Osteoblast (primary cell): ENCODE measurements around the gene IRF9. TPM values are rescaled to one million over a fixed set of nuclear protein-coding genes. Genes with fewer than 3 reads are reported as not detected.

Experiments used
- DNase-seq: peaks from one replicate; pipeline ENCODE4 v3.0.0; 2011; ENCODE audit warnings: low spot score, mixed read lengths; ENCODE audit not compliant: insufficient read length; ENCODE audit errors: missing footprints
- H2AFZ ChIP-seq: 2 replicates; pipeline ENCODE4 v1.6.0; 2011; ENCODE audit warnings: mild to moderate bottlenecking, low read length
- H3K27ac ChIP-seq: 2 replicates; pipeline ENCODE4 v1.5.1; 2011; ENCODE audit warnings: mild to moderate bottlenecking, low read depth, low read length, moderate library complexity
- H3K27me3 ChIP-seq: 2 replicates; pipeline ENCODE4 v1.6.0; 2012; ENCODE audit warnings: mild to moderate bottlenecking, control low read depth, inconsistent platforms, low read length, moderate library complexity; ENCODE audit not compliant: insufficient read depth
- H3K36me3 ChIP-seq: 2 replicates; pipeline ENCODE4 v1.5.1; 2011; ENCODE audit warnings: mild to moderate bottlenecking, low read length, control low read depth, moderate library complexity; ENCODE audit not compliant: insufficient read depth
- H3K4me1 ChIP-seq: 2 replicates; pipeline ENCODE4 v1.5.1; 2011; ENCODE audit warnings: mild to moderate bottlenecking, low read length, control low read depth, moderate library complexity; ENCODE audit not compliant: insufficient read depth
- H3K4me2 ChIP-seq: 2 replicates; pipeline ENCODE4 v1.6.0; 2011; ENCODE audit warnings: mild to moderate bottlenecking, low read length; ENCODE audit not compliant: insufficient read depth
- H3K4me3 ChIP-seq: fragments of 200-600 bp; sonication (generic); 3 replicates; pipeline ENCODE4 v1.5.1; 2012; ENCODE audit warnings: mild to moderate bottlenecking, low read length, inconsistent platforms; ENCODE audit not compliant: insufficient read depth
- H3K79me2 ChIP-seq: 2 replicates; pipeline ENCODE4 v1.6.0; 2012; ENCODE audit warnings: mild to moderate bottlenecking, low read length, control low read depth, inconsistent platforms; ENCODE audit not compliant: insufficient read depth
- H3K9me3 ChIP-seq: 2 replicates; pipeline ENCODE4 v1.5.1; 2011; ENCODE audit warnings: low read depth, low read length, control low read depth
- H4K20me1 ChIP-seq: 2 replicates; pipeline ENCODE4 v1.6.0; 2012; ENCODE audit warnings: mild to moderate bottlenecking, low read length, control low read depth; ENCODE audit not compliant: insufficient read depth
- total RNA-seq: library from RNA; depleted of rRNA; stranded (reverse); fragments of >200 nt; gene quantifications from 2 replicates; pipeline ENCODE4 v1.2.3, GENCODE V29; 2012
- TF ChIP-seq, protein P1 (sequence below): IDR thresholded peaks from 2 replicates; pipeline ENCODE4 v1.5.1; 2011; ENCODE audit warnings: mild to moderate bottlenecking, low read depth, low read length, moderate library complexity; ENCODE audit errors: extremely low read depth

Gene IRF9
- total RNA-seq, 1 donor, result 117 TPM

DNA sequence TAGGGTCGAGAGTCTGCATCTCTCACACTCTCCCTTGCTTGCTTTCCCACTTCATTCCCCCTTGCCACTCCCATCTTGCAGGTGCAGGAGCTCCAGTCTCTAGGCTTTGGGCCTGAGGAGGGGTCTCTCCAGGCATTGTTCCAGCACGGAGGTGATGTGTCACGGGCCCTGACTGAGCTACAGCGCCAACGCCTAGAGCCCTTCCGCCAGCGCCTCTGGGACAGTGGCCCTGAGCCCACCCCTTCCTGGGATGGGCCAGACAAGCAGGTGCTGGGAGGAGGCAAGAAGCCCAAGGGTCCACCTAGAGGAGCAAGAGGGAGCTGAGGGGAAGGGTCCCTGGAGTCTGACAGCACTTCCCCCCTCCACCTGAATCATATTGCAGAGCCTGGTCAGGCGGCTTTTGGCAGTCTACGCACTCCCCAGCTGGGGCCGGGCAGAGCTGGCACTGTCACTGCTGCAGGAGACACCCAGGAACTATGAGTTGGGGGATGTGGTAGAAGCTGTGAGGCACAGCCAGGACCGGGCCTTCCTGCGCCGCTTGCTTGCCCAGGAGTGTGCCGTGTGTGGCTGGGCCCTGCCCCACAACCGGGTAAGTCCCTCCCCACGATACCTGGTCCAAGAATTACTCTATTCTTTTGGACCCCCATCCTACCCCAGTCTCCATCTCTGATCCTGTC lies 9.5 kb upstream of the IRF9 start:
- Histone ChIP-seq H3K9me3 (no peaks in the 10 kb centered on the region), H4K20me1 (peaks cover 11% of the 10 kb centered on the region), H3K27ac (no peak overlapping the region), H3K4me1 (peaks cover 9% of the 10 kb centered on the region), H3K4me3 (no peak overlapping the region), H3K79me2 (peaks cover 33% of the 10 kb centered on the region), H3K4me2 (no peak overlapping the region), H3K36me3 (peaks cover 59% of the 10 kb centered on the region), H2AFZ (no peak overlapping the region), H3K27me3 (no peaks in the 10 kb centered on the region)
- TF ChIP-seq, protein P1, sequence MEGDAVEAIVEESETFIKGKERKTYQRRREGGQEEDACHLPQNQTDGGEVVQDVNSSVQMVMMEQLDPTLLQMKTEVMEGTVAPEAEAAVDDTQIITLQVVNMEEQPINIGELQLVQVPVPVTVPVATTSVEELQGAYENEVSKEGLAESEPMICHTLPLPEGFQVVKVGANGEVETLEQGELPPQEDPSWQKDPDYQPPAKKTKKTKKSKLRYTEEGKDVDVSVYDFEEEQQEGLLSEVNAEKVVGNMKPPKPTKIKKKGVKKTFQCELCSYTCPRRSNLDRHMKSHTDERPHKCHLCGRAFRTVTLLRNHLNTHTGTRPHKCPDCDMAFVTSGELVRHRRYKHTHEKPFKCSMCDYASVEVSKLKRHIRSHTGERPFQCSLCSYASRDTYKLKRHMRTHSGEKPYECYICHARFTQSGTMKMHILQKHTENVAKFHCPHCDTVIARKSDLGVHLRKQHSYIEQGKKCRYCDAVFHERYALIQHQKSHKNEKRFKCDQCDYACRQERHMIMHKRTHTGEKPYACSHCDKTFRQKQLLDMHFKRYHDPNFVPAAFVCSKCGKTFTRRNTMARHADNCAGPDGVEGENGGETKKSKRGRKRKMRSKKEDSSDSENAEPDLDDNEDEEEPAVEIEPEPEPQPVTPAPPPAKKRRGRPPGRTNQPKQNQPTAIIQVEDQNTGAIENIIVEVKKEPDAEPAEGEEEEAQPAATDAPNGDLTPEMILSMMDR, result no peak
- DNase-seq, result no peak

DNA sequence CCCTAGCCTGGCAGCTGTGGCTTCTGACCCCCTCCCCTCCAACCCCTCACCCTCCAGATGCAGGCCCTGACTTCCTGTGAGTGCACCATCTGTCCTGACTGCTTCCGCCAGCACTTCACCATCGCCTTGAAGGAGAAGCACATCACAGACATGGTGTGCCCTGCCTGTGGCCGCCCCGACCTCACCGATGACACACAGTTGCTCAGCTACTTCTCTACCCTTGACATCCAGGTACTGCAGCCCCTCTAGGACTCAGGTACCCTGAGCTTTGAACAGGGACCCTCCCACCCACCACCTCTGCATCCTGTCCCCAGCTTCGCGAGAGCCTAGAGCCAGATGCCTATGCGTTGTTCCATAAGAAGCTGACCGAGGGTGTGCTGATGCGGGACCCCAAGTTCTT lies 6.0 kb upstream of the IRF9 start:
- H3K4me1 ChIP-seq, result no peaks in the 10 kb centered on the region
- no peak overlapping the region for H3K27ac ChIP-seq
- peak; percentile 31 for DNase-seq
- H2AFZ ChIP-seq, result no peak overlapping the region
- peaks cover 79% of the 10 kb centered on the region for H3K36me3 ChIP-seq
- H3K4me3 ChIP-seq, result no peak overlapping the region
- no peaks in the 10 kb centered on the region for H3K27me3 ChIP-seq
- no peaks in the 10 kb centered on the region for H4K20me1 ChIP-seq
- peaks cover 7% of the 10 kb centered on the region for H3K79me2 ChIP-seq
- TF ChIP-seq, protein P1, result no peak
- no peak overlapping the region for H3K4me2 ChIP-seq
- H3K9me3 ChIP-seq, result no peaks in the 10 kb centered on the region

DNA sequence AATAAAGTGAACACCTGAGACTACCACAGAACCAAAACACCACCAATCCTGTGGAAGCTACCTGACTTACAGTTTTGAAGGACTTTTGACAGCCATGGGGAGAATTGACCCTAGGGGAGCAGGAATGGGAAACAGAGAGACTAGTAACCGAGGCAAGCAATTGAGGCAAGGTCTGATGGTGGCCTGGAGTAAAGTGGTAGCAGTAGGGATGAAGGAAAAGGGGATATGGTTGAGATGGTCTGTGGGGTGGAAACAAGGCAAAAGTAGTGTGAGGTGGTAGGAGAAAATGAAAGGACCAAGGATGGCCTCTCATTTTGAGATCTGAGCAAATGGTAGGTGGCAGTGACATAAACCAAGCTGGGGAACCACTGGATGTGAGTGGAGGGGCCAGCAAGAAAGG lies 4.2 kb upstream of the IRF9 start:
- H3K79me2 ChIP-seq, result peaks cover 8% of the 10 kb centered on the region
- no peak overlapping the region for H3K4me2 ChIP-seq
- H3K27ac ChIP-seq, result no peak overlapping the region
- no peaks in the 10 kb centered on the region for H3K9me3 ChIP-seq
- H3K27me3 ChIP-seq, result no peaks in the 10 kb centered on the region
- H3K4me1 ChIP-seq, result peaks cover 6% of the 10 kb centered on the region
- H3K36me3 ChIP-seq, result peaks cover 69% of the 10 kb centered on the region
- H3K4me3 ChIP-seq, result no peak overlapping the region
- no peaks in the 10 kb centered on the region for H4K20me1 ChIP-seq
- TF ChIP-seq, protein P1, result no peak
- no peak overlapping the region for H2AFZ ChIP-seq
- DNase-seq, result peak; percentile 59

DNA sequence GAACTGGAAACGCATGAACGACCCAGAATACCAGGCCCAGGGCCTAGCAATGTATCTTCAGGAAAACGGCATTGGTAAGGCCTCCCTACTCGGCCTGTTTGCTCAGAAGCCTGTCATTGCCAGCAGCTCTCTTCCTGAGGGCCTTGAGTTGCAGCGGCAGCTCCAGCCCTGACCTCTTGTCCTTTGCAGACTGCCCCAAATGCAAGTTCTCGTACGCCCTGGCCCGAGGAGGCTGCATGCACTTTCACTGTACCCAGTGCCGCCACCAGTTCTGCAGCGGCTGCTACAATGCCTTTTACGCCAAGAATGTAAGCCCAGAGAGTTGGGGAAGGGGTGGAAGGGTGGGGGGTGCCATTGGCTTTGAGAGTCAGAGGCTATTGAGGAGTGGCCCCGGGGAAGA lies 3.7 kb upstream of the IRF9 start:
- no peak for DNase-seq
- Histone ChIP-seq H4K20me1 (peaks cover 4% of the 10 kb centered on the region), H3K36me3 (peaks cover 65% of the 10 kb centered on the region), H3K4me3 (no peak overlapping the region), H3K27ac (no peak overlapping the region), H2AFZ (no peak overlapping the region), H3K27me3 (no peaks in the 10 kb centered on the region), H3K4me2 (no peak overlapping the region), H3K79me2 (peaks cover 13% of the 10 kb centered on the region), H3K9me3 (no peaks in the 10 kb centered on the region), H3K4me1 (peaks cover 11% of the 10 kb centered on the region)
- TF ChIP-seq, protein P1, result no peak
